SK-N-SH (cell line): ENCODE results near the gene TMED1.

Source experiments
- CHD2 ChIP-seq: fragments of 150-350 bp; IDR thresholded peaks from 2 replicates; pipeline ENCODE4 v1.6.1; 2018; ENCODE audit warnings: low read length; ENCODE audit not compliant: partially characterized antibody
- FOXJ3 ChIP-seq: sonication (generic); formaldehyde crosslinking; IDR thresholded peaks from 2 replicates; pipeline ENCODE4 v1.5.1; 2020; ENCODE audit warnings: mild to moderate bottlenecking, missing genetic modification reagents
- GABPA ChIP-seq: IDR thresholded peaks from 2 replicates; pipeline ENCODE4 v1.4.0; 2012; ENCODE audit warnings: low read depth, mild to moderate bottlenecking
- GATA2 ChIP-seq: sonication (generic); formaldehyde crosslinking; IDR thresholded peaks from 2 replicates; pipeline ENCODE4 v1.5.0; 2020; ENCODE audit warnings: mild to moderate bottlenecking, missing genetic modification reagents
- RAD21 ChIP-seq: IDR thresholded peaks from 2 replicates; pipeline ENCODE4 v1.6.1; 2012; ENCODE audit warnings: mild to moderate bottlenecking, low read length
- SIN3A ChIP-seq: IDR thresholded peaks from 2 replicates; pipeline ENCODE4 v1.6.1; 2012; ENCODE audit warnings: low read depth, mild to moderate bottlenecking, low read length, moderate library complexity, borderline replicate concordance
- YY1 ChIP-seq: IDR thresholded peaks from 2 replicates; pipeline ENCODE4 v1.4.0; 2012; ENCODE audit warnings: low read depth, mild to moderate bottlenecking
- TF ChIP-seq, protein P1 (sequence below): fragments of 150-350 bp; IDR thresholded peaks from 2 replicates; pipeline ENCODE4 v1.6.1; 2016; ENCODE audit warnings: mild to moderate bottlenecking, low read depth, low read length
- TF ChIP-seq, protein P2 (sequence below): IDR thresholded peaks from 2 replicates; pipeline ENCODE4 v1.4.0; 2012; ENCODE audit warnings: low read depth
- TF ChIP-seq, protein P3 (sequence below): fragments of 200-600 bp; sonication (generic); IDR thresholded peaks from 2 replicates; pipeline ENCODE4 v1.6.1; 2017; ENCODE audit warnings: antibody characterized with exemption, mild to moderate bottlenecking, moderate library complexity
- TF ChIP-seq, protein P4 (sequence below): IDR thresholded peaks from 2 replicates; pipeline ENCODE4 v1.4.0; 2012; ENCODE audit warnings: low read depth, borderline replicate concordance

DNA sequence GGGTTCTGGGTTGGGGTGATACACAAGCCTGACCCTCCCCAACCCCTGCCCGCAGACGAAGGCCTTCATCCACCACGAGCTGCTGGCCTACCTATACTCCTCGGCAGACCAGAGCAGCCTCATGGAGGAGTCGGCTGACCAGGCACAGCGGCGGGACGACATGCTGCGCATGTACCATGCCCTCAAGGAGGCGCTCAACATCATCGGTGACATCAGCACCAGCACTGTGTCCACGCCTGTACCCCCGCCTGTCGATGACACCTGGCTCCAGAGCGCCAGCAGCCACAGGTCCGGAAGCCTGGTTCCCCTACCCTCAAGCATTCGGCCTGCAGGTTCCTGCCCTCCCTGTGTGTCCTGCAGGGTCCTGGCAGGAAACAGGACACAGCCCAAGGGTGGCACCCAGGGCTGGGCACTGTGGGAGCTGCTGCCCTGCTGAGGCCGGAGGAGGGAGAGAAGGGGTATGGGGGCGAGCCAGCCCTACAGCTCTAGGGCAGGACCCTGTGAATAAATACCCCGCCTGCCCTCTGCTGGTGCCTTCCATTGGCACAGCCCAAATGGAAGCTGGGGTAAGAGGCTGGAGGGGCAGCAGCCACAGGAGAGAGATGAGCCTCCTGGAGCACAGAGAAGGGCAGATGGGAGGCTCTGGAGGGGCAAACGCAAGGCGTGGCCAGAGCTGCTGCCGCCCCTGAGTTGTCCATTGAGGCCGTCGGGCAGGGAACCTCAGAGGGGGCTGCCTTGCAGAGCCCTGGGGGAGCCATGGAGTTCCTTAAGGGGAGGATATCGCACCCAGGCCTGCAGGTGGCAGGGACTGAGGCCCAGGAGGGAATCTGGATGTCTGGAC, 6.8 kb downstream of the TMED1 start:
- TF ChIP-seq, protein P1, sequence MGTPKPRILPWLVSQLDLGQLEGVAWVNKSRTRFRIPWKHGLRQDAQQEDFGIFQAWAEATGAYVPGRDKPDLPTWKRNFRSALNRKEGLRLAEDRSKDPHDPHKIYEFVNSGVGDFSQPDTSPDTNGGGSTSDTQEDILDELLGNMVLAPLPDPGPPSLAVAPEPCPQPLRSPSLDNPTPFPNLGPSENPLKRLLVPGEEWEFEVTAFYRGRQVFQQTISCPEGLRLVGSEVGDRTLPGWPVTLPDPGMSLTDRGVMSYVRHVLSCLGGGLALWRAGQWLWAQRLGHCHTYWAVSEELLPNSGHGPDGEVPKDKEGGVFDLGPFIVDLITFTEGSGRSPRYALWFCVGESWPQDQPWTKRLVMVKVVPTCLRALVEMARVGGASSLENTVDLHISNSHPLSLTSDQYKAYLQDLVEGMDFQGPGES, result no peak
- TF ChIP-seq RAD21 (no peak), FOXJ3 (no peak), CHD2 (no peak), GABPA (no peak), SIN3A (no peak), YY1 (no peak), GATA2 (CRISPR knock-in tag) (no peak)
- TF ChIP-seq, protein P2, sequence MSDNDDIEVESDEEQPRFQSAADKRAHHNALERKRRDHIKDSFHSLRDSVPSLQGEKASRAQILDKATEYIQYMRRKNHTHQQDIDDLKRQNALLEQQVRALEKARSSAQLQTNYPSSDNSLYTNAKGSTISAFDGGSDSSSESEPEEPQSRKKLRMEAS, result no peak
- TF ChIP-seq, protein P3, sequence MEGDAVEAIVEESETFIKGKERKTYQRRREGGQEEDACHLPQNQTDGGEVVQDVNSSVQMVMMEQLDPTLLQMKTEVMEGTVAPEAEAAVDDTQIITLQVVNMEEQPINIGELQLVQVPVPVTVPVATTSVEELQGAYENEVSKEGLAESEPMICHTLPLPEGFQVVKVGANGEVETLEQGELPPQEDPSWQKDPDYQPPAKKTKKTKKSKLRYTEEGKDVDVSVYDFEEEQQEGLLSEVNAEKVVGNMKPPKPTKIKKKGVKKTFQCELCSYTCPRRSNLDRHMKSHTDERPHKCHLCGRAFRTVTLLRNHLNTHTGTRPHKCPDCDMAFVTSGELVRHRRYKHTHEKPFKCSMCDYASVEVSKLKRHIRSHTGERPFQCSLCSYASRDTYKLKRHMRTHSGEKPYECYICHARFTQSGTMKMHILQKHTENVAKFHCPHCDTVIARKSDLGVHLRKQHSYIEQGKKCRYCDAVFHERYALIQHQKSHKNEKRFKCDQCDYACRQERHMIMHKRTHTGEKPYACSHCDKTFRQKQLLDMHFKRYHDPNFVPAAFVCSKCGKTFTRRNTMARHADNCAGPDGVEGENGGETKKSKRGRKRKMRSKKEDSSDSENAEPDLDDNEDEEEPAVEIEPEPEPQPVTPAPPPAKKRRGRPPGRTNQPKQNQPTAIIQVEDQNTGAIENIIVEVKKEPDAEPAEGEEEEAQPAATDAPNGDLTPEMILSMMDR, result no peak; the same call in none of the 2 replicates
- TF ChIP-seq, protein P4, sequence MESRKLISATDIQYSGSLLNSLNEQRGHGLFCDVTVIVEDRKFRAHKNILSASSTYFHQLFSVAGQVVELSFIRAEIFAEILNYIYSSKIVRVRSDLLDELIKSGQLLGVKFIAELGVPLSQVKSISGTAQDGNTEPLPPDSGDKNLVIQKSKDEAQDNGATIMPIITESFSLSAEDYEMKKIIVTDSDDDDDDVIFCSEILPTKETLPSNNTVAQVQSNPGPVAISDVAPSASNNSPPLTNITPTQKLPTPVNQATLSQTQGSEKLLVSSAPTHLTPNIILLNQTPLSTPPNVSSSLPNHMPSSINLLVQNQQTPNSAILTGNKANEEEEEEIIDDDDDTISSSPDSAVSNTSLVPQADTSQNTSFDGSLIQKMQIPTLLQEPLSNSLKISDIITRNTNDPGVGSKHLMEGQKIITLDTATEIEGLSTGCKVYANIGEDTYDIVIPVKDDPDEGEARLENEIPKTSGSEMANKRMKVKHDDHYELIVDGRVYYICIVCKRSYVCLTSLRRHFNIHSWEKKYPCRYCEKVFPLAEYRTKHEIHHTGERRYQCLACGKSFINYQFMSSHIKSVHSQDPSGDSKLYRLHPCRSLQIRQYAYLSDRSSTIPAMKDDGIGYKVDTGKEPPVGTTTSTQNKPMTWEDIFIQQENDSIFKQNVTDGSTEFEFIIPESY, result no peak
